WTC11 (cell line): ENCODE results near the gene SPOUT1. TPM values are rescaled to one million over a fixed set of nuclear protein-coding genes. Genes with fewer than 3 reads are reported as not detected.

Experiments
- ATAC-seq: fragments of 200-7000 bp; cut with Tn5 transposase; 2 replicates; pipeline ENCODE4 v1.10.0; 2021; ENCODE audit warnings: mild to moderate bottlenecking, moderate library complexity
- Bru-seq: library from RNA; stranded (reverse); fragments of 400-500 nt; gene quantifications from one replicate; lab custom pipeline; 2021; lab: Mats Ljungman, UMichigan
- CTCF ChIA-PET: fragments of 300-600 bp; sonication (Branson Sonifier 250); formaldehyde crosslinking; loops from one replicate; lab custom pipeline; 2021; ENCODE audit warnings: antibody characterized with exemption; lab: Charles Lee
- POLR2A ChIA-PET: fragments of 350-600 bp; sonication (Branson Sonifier 250); formaldehyde crosslinking; loops from one replicate; lab custom pipeline; 2021; ENCODE audit warnings: antibody characterized with exemption; lab: Charles Lee
- DNase-seq: peaks from one replicate; pipeline ENCODE4 v3.0.0; 2021; ENCODE audit warnings: low spot score
- H3K27ac Mint-ChIP-seq: 2 replicates; pipeline ENCODE4 v1.8.0; 2021; ENCODE audit warnings: mixed read lengths
- H3K27me3 Mint-ChIP-seq: 2 replicates; pipeline ENCODE4 v1.8.0; 2021; ENCODE audit warnings: low read depth, mild to moderate bottlenecking, moderate library complexity, mixed read lengths
- H3K36me3 Mint-ChIP-seq: 2 replicates; pipeline ENCODE4 v1.8.0; 2021; ENCODE audit warnings: mixed read lengths
- H3K4me1 Mint-ChIP-seq: 2 replicates; pipeline ENCODE4 v1.8.0; 2022; ENCODE audit warnings: mixed read lengths
- H3K4me3 Mint-ChIP-seq: 2 replicates; pipeline ENCODE4 v1.8.0; 2021; ENCODE audit warnings: mild to moderate bottlenecking, moderate library complexity, mixed read lengths
- H3K9me3 Mint-ChIP-seq: 2 replicates; pipeline ENCODE4 v1.8.0; 2021; ENCODE audit warnings: mixed read lengths
- CBFB ChIP-seq: sonication (generic); formaldehyde crosslinking; IDR thresholded peaks from 2 replicates; pipeline ENCODE4 v1.8.1; 2022; ENCODE audit warnings: mild to moderate bottlenecking, low read depth, missing genetic modification reagents
- CREB1 ChIP-seq: sonication (generic); formaldehyde crosslinking; IDR thresholded peaks from 2 replicates; pipeline ENCODE4 v1.8.0; 2023; ENCODE audit warnings: mild to moderate bottlenecking, missing genetic modification reagents
- FOXP1 ChIP-seq: sonication (generic); formaldehyde crosslinking; IDR thresholded peaks from 2 replicates; pipeline ENCODE4 v1.8.0; 2022; ENCODE audit warnings: missing genetic modification reagents, mild to moderate bottlenecking, moderate library complexity, borderline replicate concordance
- GABPB1 ChIP-seq: sonication (generic); formaldehyde crosslinking; IDR thresholded peaks from 2 replicates; pipeline ENCODE4 v1.8.1; 2023; ENCODE audit warnings: mild to moderate bottlenecking, missing genetic modification reagents
- HMGA2 ChIP-seq: fragments of 250-450 bp; sonication (Bioruptor Pico); IDR thresholded peaks from 2 replicates; pipeline ENCODE4 v1.4.0; 2021; ENCODE audit warnings: mild to moderate bottlenecking, moderate library complexity
- IRF2 ChIP-seq: sonication (generic); formaldehyde crosslinking; IDR thresholded peaks from 2 replicates; pipeline ENCODE4 v1.8.0; 2022; ENCODE audit warnings: low read depth, missing genetic modification reagents, borderline replicate concordance
- KAT7 ChIP-seq: sonication (generic); formaldehyde crosslinking; IDR thresholded peaks from 2 replicates; pipeline ENCODE4 v1.8.1; 2023; ENCODE audit warnings: missing genetic modification reagents, mild to moderate bottlenecking, borderline replicate concordance
- MXD4 ChIP-seq: fragments of 250-450 bp; sonication (Bioruptor Pico); IDR thresholded peaks from 2 replicates; pipeline ENCODE4 v1.8.0; 2021; ENCODE audit warnings: mild to moderate bottlenecking, moderate library complexity, borderline replicate concordance
- NFATC4 ChIP-seq: fragments of 250-450 bp; sonication (Bioruptor Pico); IDR thresholded peaks from 2 replicates; pipeline ENCODE4 v1.9.0; 2021; ENCODE audit warnings: mild to moderate bottlenecking
- OVOL2 ChIP-seq: fragments of 250-450 bp; sonication (Bioruptor Pico); IDR thresholded peaks from 2 replicates; pipeline ENCODE4 v1.9.0; 2021; ENCODE audit warnings: mild to moderate bottlenecking, borderline replicate concordance
- PRRX2 ChIP-seq: fragments of 250-450 bp; sonication (Bioruptor Pico); IDR thresholded peaks from 2 replicates; pipeline ENCODE4 v1.8.0; 2021; ENCODE audit warnings: mild to moderate bottlenecking
- RELA ChIP-seq: sonication (generic); formaldehyde crosslinking; IDR thresholded peaks from 2 replicates; pipeline ENCODE4 v1.8.1; 2022; ENCODE audit warnings: missing genetic modification reagents, mild to moderate bottlenecking, borderline replicate concordance
- RORB ChIP-seq: fragments of 250-450 bp; sonication (Bioruptor Pico); IDR thresholded peaks from 2 replicates; pipeline ENCODE4 v1.9.0; 2021; ENCODE audit warnings: mild to moderate bottlenecking
- SMAD3 ChIP-seq: sonication (generic); formaldehyde crosslinking; IDR thresholded peaks from 2 replicates; pipeline ENCODE4 v1.8.0; 2022; ENCODE audit warnings: missing genetic modification reagents, mild to moderate bottlenecking, borderline replicate concordance
- SMAD4 ChIP-seq: sonication (generic); formaldehyde crosslinking; IDR thresholded peaks from 2 replicates; pipeline ENCODE4 v1.8.0; 2022; ENCODE audit warnings: mild to moderate bottlenecking, missing genetic modification reagents
- TEAD1 ChIP-seq: sonication (generic); formaldehyde crosslinking; IDR thresholded peaks from 2 replicates; pipeline ENCODE4 v1.8.0; 2022; ENCODE audit warnings: mild to moderate bottlenecking, missing genetic modification reagents
- ZBTB21 ChIP-seq: sonication (generic); formaldehyde crosslinking; IDR thresholded peaks from 2 replicates; pipeline ENCODE4 v1.8.1; 2023; ENCODE audit warnings: mild to moderate bottlenecking, missing genetic modification reagents, borderline replicate concordance
- ZNF138 ChIP-seq: sonication (generic); formaldehyde crosslinking; conservative IDR thresholded peaks from 2 replicates; pipeline ENCODE4 v1.8.1; 2022; ENCODE audit warnings: mild to moderate bottlenecking, moderate library complexity, missing genetic modification reagents
- ZNF232 ChIP-seq: sonication (generic); formaldehyde crosslinking; IDR thresholded peaks from 2 replicates; pipeline ENCODE4 v1.8.0; 2022; ENCODE audit warnings: mild to moderate bottlenecking, missing genetic modification reagents
- ZNF317 ChIP-seq: sonication (generic); formaldehyde crosslinking; IDR thresholded peaks from 2 replicates; pipeline ENCODE4 v1.8.1; 2023; ENCODE audit warnings: low read depth, mild to moderate bottlenecking, moderate library complexity, missing genetic modification reagents, borderline replicate concordance
- long read RNA-seq, 3 experiments: library from RNA in 1 of 3; library from capped mRNA in 1 of 3; library from polyadenylated mRNA in 1 of 3; unstranded in 2 of 3; stranded (forward) in 1 of 3; transcript quantifications; one replicate each; pipeline ENCODE4 v2.0.0, GENCODE V29; 2021
- total RNA-seq: library from RNA; stranded (reverse); gene quantifications from 3 replicates; pipeline ENCODE4 v1.2.3, GENCODE V29; 2021
- TF ChIP-seq, protein P1 (sequence below): sonication (generic); formaldehyde crosslinking; IDR thresholded peaks from 2 replicates; pipeline ENCODE4 v1.8.1; 2023; ENCODE audit warnings: mild to moderate bottlenecking, moderate library complexity, missing genetic modification reagents
- TF ChIP-seq, protein P2 (sequence below): sonication (generic); formaldehyde crosslinking; IDR thresholded peaks from 2 replicates; pipeline ENCODE4 v1.8.0; 2022; ENCODE audit warnings: mild to moderate bottlenecking, missing genetic modification reagents
- TF ChIP-seq, protein P3 (sequence below): sonication (generic); formaldehyde crosslinking; IDR thresholded peaks from 2 replicates; pipeline ENCODE4 v1.8.0; 2022; ENCODE audit warnings: mild to moderate bottlenecking, missing genetic modification reagents
- TF ChIP-seq, protein P4 (sequence below): sonication (generic); formaldehyde crosslinking; IDR thresholded peaks from 2 replicates; pipeline ENCODE4 v1.8.1; 2023; ENCODE audit warnings: mild to moderate bottlenecking, missing genetic modification reagents
- TF ChIP-seq, protein P5 (sequence below): sonication (generic); formaldehyde crosslinking; conservative IDR thresholded peaks from 2 replicates; pipeline ENCODE4 v1.8.1; 2022; ENCODE audit warnings: mild to moderate bottlenecking, missing genetic modification reagents

Gene SPOUT1, protein sequence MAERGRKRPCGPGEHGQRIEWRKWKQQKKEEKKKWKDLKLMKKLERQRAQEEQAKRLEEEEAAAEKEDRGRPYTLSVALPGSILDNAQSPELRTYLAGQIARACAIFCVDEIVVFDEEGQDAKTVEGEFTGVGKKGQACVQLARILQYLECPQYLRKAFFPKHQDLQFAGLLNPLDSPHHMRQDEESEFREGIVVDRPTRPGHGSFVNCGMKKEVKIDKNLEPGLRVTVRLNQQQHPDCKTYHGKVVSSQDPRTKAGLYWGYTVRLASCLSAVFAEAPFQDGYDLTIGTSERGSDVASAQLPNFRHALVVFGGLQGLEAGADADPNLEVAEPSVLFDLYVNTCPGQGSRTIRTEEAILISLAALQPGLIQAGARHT
- total RNA-seq (76.8 to 79.3 TPM (median 77.5 TPM) in 3 replicates), Bru-seq, nascent RNA (percentile 75 among the genes with signal in this experiment)
- long read RNA-seq, experiment 1, full-length matches to known transcripts = 219 of 339 reads
- long read RNA-seq, experiment 1, partial matches to known transcripts = 24 of 339 reads
- long read RNA-seq, experiment 1, other reads (novel, unspliced or antisense) = 96 of 339 reads
- long read RNA-seq, experiment 2, full-length matches to known transcripts = 16 of 74 reads
- long read RNA-seq, experiment 2, partial matches to known transcripts = 17 of 74 reads
- long read RNA-seq, experiment 2, other reads (novel, unspliced or antisense) = 41 of 74 reads
- long read RNA-seq, experiment 3, full-length matches to known transcripts = 57 of 132 reads
- long read RNA-seq, experiment 3, partial matches to known transcripts = 46 of 132 reads
- long read RNA-seq, experiment 3, other reads (novel, unspliced or antisense) = 29 of 132 reads

DNA sequence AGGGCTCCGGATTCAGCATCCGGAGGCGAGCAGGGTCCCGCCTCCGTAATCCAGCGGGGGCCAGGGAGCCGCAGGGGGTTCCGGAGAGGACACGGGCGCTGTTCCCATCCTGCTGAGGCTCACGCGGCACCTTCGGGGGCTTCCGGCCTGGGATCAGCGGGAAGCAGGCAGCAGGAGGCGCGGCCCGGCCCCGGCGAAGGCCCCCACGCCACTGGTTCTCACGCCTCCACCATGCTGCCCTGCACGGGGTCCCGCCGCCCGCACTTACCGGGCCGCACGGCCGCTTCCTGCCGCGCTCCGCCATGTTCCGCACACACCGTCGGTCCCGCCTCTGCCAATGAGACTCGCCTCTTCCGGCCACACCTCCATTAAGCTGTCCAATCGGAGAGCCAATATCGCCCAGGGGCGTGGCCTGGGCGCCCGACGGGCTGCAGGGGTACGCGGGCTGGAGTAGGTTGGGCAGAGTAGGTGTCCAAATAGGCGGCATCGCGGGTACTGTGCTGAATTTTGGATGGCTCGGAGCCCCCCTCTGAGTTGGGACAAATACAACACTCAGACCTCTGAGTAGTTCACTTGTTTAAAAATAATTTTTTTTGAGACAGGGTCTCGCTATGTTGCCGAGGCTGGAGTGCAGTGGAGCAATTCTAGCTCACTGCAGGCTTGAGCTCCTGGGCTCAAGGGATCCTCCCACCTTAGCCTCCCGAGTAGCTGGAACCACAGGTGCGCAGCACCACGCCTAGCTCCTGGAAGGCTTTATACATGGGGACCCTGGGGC lies at the start of gene SPOUT1:
Gene SPOUT1 (minus strand): TSS at position 318 of the 775 bp plus-strand sequence. CDS start 14 bp downstream, at position 304.
- no peaks in the 10 kb centered on the region for H3K9me3 Mint-ChIP-seq
- ATAC-seq (peak; percentile 97), DNase-seq (peak; percentile 96)
- H3K27me3 Mint-ChIP-seq = no peaks in the 10 kb centered on the region
- peaks cover 53% of the 10 kb centered on the region for H3K36me3 Mint-ChIP-seq
- H3K4me1 Mint-ChIP-seq = peaks cover 8% of the 10 kb centered on the region
- CTCF ChIA-PET = interaction anchor here (0.6 to 1.8 kb wide), 22 partner anchors 8 to 409 kb away, joined by 3 to 40 read pairs (median 4); partner anchors contain the start of genes CERCAM, ENDOG, MIGA2 and PKN3
- H3K4me3 Mint-ChIP-seq = peak within 1 kb of the TSS; percentile 93
- H3K27ac Mint-ChIP-seq = peak within 1 kb of the TSS; percentile 89
- POLR2A ChIA-PET = interaction anchor here (0.6 to 4.1 kb wide), 5 partner anchors 11 to 198 kb away, joined by 4 to 26 read pairs (median 5); partner anchors contain the start of genes ENDOG and SH3GLB2
- TF ChIP-seq PRRX2 = no peak
- TF ChIP-seq CBFB = no peak
- no peak for TF ChIP-seq CREB1 (CRISPR knock-in tag)
- TF ChIP-seq SMAD3 = no peak; the same call in 1 of the 2 replicates
- no peak for TF ChIP-seq OVOL2
- TF ChIP-seq TEAD1 (CRISPR knock-in tag) = peak; percentile 62
- TF ChIP-seq, protein P1, sequence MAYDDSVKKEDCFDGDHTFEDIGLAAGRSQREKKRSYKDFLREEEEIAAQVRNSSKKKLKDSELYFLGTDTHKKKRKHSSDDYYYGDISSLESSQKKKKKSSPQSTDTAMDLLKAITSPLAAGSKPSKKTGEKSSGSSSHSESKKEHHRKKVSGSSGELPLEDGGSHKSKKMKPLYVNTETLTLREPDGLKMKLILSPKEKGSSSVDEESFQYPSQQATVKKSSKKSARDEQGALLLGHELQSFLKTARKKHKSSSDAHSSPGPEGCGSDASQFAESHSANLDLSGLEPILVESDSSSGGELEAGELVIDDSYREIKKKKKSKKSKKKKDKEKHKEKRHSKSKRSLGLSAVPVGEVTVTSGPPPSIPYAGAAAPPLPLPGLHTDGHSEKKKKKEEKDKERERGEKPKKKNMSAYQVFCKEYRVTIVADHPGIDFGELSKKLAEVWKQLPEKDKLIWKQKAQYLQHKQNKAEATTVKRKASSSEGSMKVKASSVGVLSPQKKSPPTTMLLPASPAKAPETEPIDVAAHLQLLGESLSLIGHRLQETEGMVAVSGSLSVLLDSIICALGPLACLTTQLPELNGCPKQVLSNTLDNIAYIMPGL (CRISPR knock-in tag) = peak; percentile 69
- no peak for TF ChIP-seq HMGA2 (CRISPR knock-in tag)
- TF ChIP-seq, protein P2, sequence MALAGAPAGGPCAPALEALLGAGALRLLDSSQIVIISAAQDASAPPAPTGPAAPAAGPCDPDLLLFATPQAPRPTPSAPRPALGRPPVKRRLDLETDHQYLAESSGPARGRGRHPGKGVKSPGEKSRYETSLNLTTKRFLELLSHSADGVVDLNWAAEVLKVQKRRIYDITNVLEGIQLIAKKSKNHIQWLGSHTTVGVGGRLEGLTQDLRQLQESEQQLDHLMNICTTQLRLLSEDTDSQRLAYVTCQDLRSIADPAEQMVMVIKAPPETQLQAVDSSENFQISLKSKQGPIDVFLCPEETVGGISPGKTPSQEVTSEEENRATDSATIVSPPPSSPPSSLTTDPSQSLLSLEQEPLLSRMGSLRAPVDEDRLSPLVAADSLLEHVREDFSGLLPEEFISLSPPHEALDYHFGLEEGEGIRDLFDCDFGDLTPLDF = 0 out of 2 replicates have a peak, but pooled peaks have one; percentile 22
- TF ChIP-seq RORB = no peak
- TF ChIP-seq SMAD4 (CRISPR knock-in tag) = no peak
- TF ChIP-seq KAT7 (CRISPR knock-in tag) = peak; percentile 68; the same call in 1 of the 2 replicates
- TF ChIP-seq RELA (CRISPR knock-in tag) = no peak
- TF ChIP-seq, protein P3, sequence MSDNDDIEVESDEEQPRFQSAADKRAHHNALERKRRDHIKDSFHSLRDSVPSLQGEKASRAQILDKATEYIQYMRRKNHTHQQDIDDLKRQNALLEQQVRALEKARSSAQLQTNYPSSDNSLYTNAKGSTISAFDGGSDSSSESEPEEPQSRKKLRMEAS (CRISPR knock-in tag) = peak; percentile 92
- no peak for TF ChIP-seq IRF2 (CRISPR knock-in tag)
- TF ChIP-seq FOXP1 (CRISPR knock-in tag) = peak; percentile 88
- no peak for TF ChIP-seq NFATC4
- TF ChIP-seq ZBTB21 = no peak
- TF ChIP-seq ZNF317 (CRISPR knock-in tag) = no peak
- no peak for TF ChIP-seq MXD4 (CRISPR knock-in tag)
- TF ChIP-seq ZNF232 (CRISPR knock-in tag) = no peak; the same call in 1 of the 2 replicates
- peak; percentile 45; the same call in 1 of the 2 replicates for TF ChIP-seq GABPB1
- TF ChIP-seq, protein P4, sequence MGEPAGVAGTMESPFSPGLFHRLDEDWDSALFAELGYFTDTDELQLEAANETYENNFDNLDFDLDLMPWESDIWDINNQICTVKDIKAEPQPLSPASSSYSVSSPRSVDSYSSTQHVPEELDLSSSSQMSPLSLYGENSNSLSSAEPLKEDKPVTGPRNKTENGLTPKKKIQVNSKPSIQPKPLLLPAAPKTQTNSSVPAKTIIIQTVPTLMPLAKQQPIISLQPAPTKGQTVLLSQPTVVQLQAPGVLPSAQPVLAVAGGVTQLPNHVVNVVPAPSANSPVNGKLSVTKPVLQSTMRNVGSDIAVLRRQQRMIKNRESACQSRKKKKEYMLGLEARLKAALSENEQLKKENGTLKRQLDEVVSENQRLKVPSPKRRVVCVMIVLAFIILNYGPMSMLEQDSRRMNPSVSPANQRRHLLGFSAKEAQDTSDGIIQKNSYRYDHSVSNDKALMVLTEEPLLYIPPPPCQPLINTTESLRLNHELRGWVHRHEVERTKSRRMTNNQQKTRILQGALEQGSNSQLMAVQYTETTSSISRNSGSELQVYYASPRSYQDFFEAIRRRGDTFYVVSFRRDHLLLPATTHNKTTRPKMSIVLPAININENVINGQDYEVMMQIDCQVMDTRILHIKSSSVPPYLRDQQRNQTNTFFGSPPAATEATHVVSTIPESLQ (CRISPR knock-in tag) = no peak
- no peak for TF ChIP-seq ZNF138 (CRISPR knock-in tag)
- TF ChIP-seq, protein P5, sequence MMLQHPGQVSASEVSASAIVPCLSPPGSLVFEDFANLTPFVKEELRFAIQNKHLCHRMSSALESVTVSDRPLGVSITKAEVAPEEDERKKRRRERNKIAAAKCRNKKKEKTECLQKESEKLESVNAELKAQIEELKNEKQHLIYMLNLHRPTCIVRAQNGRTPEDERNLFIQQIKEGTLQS (CRISPR knock-in tag) = no peak
